ENCODE data around the gene AUH. TPM values are rescaled to one million over a fixed set of nuclear protein-coding genes. Genes with fewer than 3 reads are reported as not detected.

Gene AUH
- total RNA-seq, 1 donor from 2014 or later: 30.3 TPM

Other genes starting within 250 kb of the AUH start
- 31.4 TPM for gene NFIL3, start 61.9 kb upstream of the AUH start, total RNA-seq

Data from occipital lobe (tissue), 1 donor.